ENCODE results near the gene ZNF236.

ZNF236 gene

DNA sequence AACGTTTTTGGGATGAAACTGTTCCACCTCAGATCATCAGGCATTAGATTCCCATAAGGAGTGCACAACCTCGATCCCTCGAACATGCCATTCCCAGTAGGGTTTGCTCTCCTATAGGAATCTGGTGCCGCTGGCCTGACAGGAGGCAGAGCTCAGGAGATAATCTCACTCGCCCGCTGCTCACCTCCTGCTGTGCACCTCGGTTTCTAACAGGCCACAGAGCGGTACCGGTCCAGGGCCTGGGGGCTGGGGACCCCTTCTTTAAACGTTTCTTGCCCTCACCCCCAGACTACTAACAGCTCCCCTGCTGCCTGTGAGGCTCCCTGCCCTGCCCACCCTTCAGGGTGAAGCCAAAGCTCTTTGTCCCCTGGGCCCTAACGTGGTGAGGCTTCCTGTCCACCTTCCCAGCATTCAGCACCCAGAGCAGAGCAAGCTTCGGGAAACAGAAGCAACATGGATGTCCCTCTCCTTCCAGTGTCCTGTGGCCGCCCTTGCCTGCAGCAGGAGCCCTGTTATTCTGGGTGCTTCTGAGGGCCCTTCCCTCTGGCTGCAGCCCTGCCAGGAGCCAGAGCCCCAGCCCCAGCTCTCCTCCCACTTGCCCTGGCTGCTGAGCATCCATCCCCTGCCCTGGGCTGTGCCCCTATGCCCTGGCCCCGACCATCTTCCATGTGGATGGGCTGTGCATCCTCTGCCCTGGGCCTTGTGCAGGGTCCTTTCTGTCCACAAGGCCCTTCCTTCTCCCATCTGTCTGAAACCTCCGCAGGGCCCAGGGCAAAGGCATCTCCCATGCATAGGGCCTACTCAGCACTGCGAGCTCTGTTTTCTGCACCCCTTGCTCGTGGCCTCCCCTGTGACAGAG lies 170.1 kb downstream of the ZNF236 start:
- DNase-seq = no peak

DNA sequence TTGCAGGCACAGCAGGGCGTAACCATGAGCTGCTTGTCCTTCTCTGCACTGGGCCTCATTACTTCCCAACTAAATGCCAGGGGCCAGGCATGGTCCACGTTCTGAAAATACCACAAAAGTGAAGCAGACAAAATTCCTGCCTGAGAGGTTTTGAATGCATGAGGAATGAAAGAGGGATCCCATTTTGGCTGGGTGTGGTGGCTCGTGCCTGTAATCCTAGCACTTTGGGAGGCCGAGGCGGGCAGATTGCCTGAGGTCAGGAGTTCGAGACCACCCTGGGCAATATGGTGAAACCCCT lies 170.7 kb downstream of the ZNF236 start:
- DNase-seq = no peak

DNA sequence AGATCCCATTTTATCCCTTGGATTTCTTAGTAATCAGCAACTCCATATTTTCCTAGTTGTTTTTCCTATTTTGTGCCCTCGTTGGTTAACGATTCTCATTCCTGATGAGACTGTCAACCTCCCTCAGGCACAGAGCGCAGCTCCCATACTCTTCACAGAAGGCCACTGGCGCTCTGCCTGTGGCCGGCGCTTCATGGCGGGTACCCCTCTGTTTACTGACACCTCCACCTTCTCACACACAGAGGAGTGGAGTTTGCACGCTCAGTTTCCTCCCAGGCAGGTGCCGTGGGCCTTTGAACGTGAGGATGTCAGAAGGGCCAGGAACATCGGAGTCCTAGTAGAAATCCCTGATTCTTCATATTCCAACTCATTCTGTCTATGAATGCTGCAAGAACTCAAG lies 171.2 kb downstream of the ZNF236 start:
- DNase-seq = no peak

DNA sequence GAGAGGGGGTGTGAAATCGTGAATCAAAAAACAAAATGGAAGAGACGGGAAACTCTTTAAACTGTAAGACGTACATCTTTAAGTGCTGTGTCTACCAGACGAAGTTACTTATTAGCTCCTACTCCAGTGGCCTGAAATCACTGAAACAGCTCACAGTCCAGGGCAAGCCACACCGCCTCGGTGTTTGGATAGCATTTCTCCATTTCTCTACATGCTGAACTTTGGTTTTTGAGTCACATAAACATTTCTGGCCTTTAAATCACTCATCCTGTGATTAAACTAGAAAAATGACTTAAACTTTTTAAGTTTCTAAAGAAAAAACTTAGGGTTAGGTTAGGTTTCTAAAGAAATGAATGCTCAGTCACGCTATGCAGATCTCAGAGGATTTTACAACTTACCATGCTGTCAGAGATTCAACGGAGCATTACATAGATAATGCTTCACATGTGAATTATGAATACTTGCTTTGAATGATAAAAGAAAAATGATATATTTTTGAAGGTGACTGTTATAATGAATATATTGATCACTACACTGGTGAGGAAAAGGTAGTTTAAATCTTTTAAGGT lies 171.8 kb downstream of the ZNF236 start:
- no peak for DNase-seq

DNA sequence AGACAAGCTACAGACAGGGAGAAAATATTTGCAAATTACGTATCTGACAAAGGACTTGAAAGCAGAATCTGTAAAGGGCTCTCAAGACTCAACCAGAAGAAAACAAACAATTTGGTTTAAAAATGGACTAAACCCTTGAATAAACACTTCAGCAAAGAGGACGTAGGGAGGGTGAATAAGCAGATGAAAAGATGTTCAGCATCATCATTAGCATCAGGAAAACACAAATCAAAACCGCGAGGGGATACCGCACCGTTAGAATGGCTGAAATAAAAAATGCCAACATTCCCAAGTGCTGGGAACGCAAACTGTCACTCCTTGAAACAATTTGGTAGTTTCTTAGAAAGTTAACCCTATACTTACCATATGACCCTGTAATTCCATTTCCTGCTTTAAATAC lies 173.5 kb downstream of the ZNF236 start:
- DNase-seq = no peak

DNA sequence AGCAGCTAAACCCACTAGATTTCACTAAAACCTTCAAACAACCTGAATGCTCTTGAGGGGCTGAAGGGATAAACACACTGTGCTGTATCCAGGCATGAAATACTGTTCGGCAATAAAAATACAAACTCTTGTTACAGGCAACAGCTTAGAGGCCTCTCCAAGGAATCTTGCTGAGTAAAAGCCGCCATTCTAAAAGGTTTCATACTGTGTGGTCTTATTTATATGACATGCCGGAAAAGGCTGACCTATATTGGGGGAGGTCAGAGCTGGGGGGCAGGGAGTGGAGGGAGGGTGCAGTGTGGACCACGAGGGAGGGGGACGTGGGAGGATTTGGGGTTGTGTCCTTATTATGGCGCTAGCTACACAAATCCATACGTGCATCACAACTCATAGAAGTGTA lies 174.1 kb downstream of the ZNF236 start:
- no peak for DNase-seq

DNA sequence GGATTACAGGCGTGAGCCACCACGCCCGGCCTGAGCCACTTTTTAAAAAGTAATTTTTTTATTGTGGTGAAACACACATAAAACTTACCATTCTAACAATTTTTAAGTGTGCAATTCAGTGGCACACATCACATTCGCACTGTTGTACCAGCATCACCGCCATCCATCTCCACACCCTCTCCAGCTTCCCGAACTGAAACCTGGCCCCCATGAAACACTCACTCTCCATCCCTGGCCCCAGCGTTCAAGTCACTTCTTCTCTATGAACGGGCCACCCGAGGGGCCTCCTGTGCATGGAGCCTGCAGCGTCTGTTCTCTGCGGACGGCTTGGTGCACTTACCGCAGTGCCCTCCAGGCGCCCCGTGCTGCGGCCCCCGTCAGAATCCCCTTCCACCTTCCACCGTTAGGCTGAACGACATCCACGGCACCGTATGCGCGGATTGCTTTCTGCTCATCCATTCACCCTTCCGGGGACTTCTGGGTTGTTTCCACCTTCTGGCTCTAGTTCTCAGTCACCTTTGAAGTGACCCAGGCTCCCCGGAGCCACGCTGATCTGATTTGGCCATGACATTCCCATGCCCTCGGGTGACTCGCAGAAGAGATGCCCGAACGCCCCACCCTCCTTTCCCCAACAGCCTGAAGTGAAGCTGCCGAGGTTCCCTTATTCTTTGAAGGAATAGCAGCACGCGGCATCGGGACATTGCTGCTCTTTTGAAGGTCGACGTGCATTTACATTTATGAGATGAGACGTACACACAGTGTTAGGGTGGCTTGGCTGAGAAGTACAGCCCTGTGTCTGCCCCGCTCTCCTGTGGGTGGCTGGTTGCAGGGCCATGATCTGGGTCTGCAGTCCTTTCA lies 175.8 kb downstream of the ZNF236 start:
- no peak for DNase-seq

DNA sequence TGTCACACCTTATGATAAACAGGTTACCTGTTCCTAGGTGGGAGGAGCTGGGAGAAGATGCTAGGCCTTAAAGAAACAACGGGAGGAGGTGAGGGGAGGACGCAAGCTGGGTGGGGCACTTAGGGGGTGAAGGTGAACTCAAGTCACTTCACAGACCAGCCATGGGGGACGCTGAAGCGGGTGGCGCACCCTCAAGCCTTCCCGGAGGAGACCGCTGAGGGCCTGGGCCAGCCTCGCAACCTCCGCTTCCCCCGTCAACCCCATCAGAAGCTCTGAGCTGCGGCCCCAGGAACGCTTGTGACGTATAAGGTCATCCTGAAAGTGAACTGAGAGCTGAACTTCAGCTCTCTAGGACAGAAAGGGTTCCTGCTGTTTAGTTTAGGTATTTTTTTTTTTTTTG lies 176.7 kb downstream of the ZNF236 start:
- DNase-seq = no peak

DNA sequence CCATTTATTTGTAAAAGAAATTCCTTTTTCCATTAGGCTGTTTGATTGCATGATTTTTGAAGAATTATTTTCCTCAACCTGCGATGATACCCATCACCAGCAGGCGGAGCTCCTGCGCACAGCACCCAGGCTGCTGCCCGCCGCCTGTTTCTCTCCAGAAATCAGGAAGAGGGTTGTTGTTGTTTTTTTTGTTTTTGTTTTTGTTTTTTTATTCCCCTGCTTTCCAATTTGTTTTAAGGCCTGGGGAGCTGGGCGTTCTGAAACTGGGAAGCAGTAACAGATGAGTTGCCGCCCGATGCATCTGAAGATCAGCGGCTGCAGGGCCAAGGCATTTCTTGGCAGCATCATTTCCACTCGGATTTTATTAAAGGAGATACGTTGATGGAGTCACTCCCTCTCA lies 178.2 kb downstream of the ZNF236 start:
- DNase-seq = peak; percentile 27

DNA sequence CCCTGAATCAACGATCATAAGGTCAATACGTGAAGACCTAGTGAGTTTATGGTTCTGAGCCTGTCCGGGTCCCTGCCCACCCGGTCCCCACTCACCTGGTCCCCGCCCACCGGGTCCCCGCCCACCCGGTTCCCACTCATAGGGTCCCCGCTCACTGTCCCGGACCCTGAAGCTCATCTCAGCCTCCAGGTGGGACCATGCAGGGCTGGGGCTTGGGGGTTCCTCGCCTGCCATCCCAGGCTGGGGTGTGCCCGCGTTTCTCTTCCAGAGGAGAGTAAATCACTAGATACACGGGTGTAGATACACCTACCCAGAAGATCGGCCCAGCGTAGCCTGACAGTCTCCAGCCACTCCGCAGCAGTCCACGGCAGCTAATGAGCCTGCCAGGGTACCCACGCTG lies 178.7 kb downstream of the ZNF236 start:
- DNase-seq = no peak

DNA sequence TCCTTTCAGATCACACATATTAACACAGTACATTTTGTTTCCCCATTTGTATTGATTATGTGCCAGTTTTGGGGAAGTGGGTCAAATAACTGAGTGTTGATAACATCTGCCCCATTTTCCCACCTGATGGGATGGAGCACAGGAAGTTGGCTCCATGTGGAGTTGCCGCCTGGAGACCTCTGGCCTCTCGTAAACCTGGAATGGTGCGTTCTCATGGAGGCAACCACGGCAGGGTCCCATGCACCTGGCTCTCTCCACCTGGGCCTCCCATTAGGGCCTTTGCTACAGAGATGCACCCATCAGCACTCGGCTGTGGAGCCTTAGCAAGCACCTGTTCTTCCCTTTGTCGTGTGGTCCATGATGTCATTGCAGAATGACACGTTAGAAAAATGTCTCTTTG lies 179.6 kb downstream of the ZNF236 start:
- DNase-seq = peak; percentile 2

DNA sequence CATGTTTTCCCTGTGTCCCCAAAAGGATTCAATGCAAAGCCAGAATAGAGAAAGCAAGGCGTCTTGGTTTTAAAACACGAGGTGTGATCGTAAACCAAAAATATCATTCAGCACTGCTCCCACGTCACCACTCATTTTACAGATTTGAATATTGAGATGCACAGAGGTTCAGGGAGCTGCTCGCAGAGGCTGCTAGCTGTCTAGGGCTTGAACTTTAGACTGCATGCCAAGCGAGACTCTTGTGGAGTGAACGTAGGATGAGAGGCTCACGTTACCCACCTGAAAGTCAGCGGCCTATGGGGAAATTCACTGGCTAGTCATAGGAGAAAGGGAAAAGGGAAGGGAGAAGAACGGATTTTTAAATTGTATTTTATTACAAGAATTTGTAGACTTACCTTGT lies 180.1 kb downstream of the ZNF236 start:
- DNase-seq = no peak

DNA sequence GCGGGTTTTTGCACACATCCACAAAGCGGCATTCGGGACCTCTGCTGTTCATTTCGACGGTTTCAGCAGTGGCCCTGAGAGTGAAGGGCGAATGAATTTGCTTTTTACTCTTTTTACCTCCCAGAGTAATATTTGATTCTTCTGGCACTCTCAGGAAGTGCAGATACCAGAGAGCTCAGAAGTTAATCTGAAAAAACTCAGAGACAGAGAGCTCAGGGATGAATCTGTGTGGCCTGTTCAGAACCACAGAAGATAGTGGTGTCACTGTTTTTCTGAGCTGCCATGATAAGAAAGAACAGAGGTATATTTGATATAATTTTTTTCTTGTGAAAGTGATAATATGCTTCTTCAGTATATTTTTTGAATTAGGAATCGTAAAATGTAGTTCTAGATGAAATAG lies 181.0 kb downstream of the ZNF236 start:
- no peak for DNase-seq

DNA sequence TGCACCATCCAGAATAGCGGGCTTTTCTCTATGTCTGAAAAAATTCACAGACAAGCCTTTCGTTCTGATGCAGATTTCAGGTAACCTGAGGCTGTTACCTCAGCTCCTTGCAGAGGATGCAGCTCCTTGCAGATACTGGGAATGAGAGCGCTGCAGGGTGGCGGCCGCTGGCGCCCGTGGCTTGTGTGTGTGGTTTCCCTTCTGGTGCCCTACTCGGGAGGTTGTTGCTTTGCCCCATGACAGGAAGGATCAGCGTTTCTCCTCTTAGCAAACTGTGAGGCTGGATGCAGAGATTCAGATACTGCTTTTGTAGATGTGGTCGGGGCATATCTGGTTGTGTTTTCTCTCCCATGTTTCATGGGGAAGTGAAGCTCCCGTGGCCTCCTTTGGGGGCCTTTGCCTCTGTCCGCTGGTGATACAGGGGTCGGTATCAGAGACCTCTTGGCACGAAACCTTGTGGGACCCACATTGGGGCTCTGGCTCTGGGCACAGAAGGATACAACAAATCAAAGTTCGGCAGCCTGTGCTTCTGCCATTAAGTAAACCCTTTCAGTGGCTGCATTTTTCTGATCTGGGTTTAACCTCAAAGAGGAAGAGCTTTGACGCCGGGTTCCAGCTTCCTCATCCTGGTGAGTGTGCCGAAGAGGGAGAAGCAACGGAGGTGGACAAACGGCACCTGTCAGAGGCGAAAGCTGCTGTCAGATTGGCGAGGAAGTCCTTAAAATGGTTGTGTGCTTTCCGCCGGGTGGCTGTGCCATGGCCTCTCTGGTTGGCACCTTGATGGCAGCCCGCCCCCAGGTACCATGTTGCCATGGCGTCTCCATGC lies 182.4 kb downstream of the ZNF236 start:
- DNase-seq = no peak

DNA sequence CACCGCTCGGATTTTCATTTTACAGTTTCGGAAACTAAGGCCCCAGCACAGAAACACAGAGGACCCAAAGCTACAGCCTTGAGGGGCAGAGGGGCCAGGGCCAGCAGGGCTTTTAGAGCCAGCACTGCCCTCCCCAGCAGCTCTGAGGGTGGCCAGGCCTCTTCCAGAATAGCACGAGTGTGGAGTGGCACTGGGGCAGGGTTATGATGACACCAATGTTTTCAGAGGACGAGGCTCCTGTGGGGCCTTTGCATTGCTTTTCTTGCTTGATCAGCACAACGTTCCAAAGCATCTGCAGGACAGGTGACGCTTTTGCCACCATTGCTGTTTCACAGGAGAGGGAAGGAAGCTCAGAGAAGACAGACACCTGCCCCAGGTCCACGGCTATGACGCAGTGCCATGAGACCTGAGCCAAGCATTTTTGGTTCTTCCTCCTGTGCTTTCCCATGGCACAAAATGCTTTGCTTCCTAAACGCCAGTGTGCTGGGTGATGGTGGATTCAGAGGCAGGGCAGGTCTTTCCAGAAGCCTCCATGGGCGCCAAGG lies 183.4 kb downstream of the ZNF236 start:
- DNase-seq = no peak

DNA sequence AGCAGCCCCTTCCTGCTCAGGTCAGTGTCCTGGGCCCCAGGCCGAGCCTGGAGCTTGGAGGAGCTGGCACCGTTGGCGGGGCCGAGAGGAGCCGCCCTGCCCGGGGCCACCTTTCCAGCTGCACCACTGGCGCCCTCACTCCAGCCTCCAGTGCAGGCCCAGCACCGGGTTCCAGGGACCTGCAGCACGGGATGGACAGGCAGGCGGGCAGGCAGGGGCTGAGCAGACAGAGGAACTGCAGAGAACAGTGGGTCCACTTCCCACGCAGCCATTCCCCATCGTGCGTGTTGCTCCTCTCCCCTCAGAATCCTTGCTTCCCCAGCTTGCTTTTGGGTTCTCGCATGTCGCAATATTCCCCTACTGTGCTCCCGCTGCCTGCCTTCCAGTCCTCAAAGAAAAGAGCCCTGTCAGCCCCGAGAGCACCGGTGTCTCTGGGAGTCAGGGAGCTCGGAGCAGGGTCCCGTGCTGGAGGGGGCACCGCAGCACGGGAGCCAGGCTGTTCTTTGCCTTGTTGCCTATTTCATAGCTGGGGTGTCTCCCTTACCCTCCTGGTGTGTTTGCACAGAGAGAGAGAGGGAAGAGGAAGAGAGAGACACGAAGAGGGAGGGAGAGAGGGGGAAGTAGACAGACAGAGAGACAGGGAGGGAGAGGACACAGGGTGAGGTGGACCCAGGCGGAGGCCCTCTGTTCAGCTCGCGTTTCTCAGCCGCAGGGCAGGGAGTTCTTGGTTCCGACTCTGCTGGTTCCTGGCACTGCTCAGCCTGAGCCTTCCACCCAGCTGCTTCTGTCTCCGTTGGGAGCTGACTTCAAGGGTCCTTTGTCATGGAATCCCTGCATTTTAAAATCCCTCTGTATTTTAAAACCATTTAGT lies 184.2 kb downstream of the ZNF236 start:
- DNase-seq = no peak

DNA sequence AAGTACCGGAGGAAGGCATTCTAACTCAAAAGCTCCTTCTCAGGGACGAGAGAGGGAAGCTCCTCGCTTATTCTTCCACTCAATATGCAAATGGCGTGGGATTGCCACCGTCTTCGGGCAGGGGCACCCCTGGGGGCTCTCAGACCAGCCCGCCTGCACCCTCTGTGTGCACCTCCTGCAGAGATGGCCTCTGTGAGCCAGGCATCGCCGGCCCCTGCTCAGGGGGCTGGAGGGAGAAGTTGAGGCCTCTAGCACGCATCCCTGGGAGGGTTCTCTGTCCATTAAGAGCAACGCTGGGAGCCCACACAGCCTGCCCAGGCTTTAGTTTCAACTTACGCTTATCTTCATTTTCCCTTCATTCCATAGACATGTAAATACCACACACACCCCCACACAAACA lies 184.9 kb downstream of the ZNF236 start:
- no peak for DNase-seq

DNA sequence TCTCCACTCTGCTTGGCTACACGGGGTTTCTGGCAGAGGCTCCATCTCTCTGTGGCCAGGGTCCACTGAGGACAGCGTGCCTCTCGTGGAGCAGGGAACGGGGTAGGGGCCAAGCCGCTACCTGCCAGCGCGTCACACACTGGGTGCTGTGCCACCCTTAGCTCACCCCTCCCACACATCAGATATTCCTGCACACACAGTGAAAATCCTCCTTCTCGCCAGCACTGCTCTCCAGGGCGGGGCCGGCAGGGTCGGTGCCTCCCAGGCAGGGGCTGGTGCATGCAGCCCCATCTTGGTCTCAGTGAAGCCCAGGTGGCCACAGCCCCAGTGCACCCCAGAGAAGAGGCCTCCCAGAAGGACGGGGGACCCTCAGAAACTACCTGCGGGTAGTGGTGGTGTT lies 185.6 kb downstream of the ZNF236 start:
- no peak for DNase-seq

DNA sequence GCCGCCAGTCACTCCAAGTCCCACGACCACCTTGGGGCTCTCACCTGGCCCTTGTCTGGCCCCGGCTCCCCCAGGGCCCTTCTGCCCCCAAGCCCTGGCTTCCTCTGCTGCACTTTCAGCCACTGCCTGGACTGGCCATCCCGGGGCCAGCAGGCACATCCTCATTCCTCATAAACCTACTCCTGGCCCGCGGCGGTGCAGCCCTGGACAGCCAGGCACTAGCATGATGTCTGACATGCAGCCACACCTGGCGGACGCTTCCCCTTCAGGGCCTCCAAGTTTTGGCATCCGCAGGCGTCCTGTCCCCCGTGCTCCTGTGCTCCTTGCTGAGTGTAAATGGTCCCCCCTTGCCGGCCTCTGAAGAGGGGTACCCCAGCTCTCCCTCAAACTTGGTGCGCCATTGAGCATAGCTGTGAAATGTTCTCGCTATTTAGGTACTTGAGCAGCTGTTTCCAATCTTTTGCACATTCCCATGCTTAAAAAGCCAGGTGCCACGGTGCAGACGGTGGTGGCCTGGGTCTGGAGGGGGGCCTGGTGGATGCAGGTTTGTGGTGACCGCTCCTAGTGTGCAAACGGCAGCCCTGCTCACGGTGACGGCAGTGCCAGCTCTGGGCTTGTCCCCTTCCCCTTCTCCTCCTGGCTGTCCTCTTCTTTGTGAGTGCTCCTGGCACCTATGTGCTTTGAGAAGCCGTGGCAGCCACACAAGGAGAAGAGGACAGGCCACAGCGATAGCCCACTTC lies 186.4 kb downstream of the ZNF236 start:
- no peak for DNase-seq

DNA sequence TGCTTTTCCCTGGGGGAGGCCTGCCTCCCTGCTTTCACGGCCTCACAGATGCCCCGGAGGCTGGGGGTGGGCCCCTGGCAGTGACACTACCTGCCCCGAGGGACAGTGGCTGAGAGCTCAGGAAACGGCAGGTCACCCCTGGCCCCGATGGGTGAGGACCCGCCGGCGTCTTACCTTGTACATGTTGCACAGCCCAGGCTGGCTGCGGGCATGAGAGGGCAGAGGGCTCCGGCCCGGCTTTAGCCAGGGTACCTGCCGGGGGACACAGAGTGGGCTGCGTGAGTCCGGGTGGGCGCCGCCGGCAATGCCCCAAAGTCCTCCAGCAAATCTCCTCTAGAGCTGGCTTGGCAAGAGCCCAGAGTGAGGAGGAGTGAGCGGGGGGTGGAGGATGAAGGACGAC lies 187.3 kb downstream of the ZNF236 start:
- DNase-seq = no peak

DNA sequence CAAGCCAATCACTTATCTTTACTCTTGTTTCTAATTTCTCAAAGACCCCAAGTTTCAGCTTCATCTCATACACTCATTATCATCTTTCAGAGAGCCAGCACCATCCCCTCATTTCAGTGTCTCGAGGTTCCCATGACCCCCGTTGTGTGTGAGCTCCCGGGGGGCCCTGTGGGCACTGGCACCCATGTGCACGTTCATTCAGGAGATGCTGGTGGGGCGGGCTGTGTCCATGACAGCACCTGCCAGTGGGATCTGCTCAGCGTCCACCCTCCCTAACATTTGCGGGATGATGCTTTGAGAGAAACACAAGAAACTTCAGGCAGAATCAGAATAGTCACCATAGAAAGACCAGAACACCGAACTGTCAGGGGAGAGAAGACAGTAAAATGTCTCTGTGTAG lies 189.8 kb downstream of the ZNF236 start:
- no peak for DNase-seq
